ENCODE data around the gene KRTAP4-3. TPM values are rescaled to one million over a fixed set of nuclear protein-coding genes. Genes with fewer than 3 reads are reported as not detected.

The KRTAP4-3 gene
- total and polyA plus RNA-seq, 2 donors from 2014 or later = not detected

DNA sequence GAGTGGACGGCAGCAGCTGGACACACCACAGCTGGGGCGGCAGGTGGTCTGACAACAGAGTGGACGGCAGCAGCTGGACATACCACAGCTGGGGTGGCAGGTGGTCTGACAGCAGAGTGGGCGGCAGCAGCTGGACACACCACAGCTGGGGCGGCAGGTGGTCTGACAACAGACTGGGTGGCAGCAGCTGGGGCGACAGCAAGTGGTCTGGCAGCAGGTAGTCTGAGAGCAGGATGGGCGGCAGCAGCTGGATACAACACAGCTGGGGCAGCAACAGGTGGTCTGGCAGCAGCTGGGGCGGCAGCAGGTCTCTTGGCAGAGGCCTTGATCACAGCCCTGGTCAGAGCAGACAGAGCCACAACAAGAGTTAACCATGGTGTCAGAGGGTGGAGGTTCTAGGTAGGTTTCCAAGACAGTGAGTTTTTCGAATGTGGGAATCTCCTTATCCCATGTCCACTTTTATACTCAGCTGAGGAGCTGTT, 16.5 kb upstream of the KRTAP4-3 start, which contains the start of gene KRTAP4-1:
TSS of gene KRTAP4-1 (minus strand) at position 432 of the 482 bp plus-strand sequence. CDS start at position 375, 57 bp downstream.
- intact Hi-C loops (cut with DNase I) = no loop called here
- no peak for FAIRE-seq

DNA sequence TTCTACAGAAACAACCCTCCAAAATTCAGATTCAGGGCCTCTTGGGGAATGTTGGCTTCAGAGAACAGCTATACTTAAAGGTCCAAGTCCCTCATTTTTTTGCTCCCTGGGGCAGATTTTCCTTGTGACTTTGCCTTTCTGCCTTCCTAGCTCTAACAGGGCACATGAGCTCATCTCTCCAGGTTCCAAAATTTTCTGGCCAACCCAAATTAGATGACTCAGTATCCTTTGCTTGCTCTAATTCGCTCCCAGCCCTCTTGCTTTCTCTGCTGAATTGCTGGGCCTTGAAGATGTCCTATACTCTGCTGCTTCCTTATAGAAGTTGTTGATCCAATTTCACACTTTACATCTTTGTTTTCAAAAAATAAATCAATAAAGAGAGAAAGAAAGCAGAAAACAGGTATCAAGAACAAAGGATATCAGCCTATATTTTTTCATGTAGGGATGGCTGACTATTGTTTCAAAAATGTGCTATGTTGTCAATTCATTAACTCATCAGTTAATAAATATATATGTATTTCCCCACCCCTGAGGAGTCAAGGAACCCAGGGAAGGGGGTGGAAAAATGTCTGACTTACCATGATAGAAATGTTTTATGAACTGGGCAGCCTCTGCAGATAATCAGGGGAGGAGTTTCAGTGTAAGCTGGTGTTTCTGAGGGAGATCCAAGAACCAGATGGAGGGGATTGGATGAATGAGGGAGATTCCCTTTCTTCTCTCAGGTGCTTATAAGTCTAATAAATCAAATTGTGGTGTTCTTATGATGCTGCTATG, 11.0 kb upstream of the KRTAP4-3 start:
- Histone ChIP-seq H3K36me3 (ENCODE audit: control insufficient read depth in 2 of 3, insufficient read depth in 3 of 3, low read length in 3 of 3) (no peaks in the 10 kb centered on the region), H3K9me3 (ENCODE audit: control insufficient read depth in 2 of 3, insufficient read depth in 1 of 3, low read length in 3 of 3) (no peaks in the 10 kb centered on the region), H3K4me1 (ENCODE audit: control insufficient read depth in 2 of 3, insufficient read depth in 2 of 3, low read depth in 1 of 3, low read length in 3 of 3) (no peaks in the 10 kb centered on the region), H3K27me3 (ENCODE audit: control insufficient read depth, insufficient read depth, low read length) (no peaks in the 10 kb centered on the region), H3K4me3 (ENCODE audit: low read length in 3 of 3) (no peak overlapping the region), H3K9ac (ENCODE audit: low read length in 3 of 3) (no peak overlapping the region), H3K27ac (ENCODE audit: low read depth in 2 of 2, low read length in 2 of 2) (no peak overlapping the region)
- DNase-seq = no peak
- no peak for FAIRE-seq
- TF ChIP-seq, protein P1, sequence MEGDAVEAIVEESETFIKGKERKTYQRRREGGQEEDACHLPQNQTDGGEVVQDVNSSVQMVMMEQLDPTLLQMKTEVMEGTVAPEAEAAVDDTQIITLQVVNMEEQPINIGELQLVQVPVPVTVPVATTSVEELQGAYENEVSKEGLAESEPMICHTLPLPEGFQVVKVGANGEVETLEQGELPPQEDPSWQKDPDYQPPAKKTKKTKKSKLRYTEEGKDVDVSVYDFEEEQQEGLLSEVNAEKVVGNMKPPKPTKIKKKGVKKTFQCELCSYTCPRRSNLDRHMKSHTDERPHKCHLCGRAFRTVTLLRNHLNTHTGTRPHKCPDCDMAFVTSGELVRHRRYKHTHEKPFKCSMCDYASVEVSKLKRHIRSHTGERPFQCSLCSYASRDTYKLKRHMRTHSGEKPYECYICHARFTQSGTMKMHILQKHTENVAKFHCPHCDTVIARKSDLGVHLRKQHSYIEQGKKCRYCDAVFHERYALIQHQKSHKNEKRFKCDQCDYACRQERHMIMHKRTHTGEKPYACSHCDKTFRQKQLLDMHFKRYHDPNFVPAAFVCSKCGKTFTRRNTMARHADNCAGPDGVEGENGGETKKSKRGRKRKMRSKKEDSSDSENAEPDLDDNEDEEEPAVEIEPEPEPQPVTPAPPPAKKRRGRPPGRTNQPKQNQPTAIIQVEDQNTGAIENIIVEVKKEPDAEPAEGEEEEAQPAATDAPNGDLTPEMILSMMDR (IDR thresholded peaks at IDR 0.05; ENCODE audit: borderline replicate concordance, extremely low read depth, insufficient read depth) = no peak
- intact Hi-C loops (cut with DNase I) = no loop called here

More for the DNA sequence above, 16.5 kb upstream of the KRTAP4-3 start, which contains the start of gene KRTAP4-1:
- Histone ChIP-seq H3K27me3 (ENCODE audit: control insufficient read depth, insufficient read depth, low read length) (no peaks in the 10 kb centered on the region), H3K4me3 (ENCODE audit: low read length in 3 of 3) (no peak within 1 kb of the TSS), H3K9me3 (ENCODE audit: control insufficient read depth in 2 of 3, insufficient read depth in 1 of 3, low read length in 3 of 3) (no peaks in the 10 kb centered on the region), H3K9ac (ENCODE audit: low read length in 3 of 3) (no peak within 1 kb of the TSS), H3K4me1 (ENCODE audit: control insufficient read depth in 2 of 3, insufficient read depth in 2 of 3, low read depth in 1 of 3, low read length in 3 of 3) (no peaks in the 10 kb centered on the region), H3K27ac (ENCODE audit: low read depth in 2 of 2, low read length in 2 of 2) (no peak within 1 kb of the TSS), H3K36me3 (ENCODE audit: control insufficient read depth in 2 of 3, insufficient read depth in 3 of 3, low read length in 3 of 3) (no peaks in the 10 kb centered on the region)
- TF ChIP-seq, protein P1 (IDR thresholded peaks at IDR 0.05; ENCODE audit: borderline replicate concordance, extremely low read depth, insufficient read depth) = no peak
- DNase-seq = no peak

DNA sequence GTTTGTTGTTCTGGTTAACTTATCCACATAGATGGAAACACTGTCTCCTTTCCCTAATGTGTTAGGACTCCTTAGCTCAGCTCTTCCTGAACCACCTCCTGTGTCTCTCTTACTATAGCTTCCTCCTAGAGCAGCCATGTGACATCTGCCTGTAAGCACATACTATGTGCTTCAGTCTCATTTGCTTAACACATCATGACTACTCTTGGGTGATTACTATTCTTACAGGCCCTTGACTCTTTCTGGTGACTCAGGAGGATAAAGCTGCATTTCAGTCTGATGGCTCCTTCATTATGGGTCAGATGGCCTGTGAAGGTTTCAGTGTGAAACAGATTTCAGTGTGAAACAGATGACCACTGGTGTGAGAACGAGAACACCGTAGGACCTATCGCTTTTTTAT, 10.3 kb upstream of the KRTAP4-3 start:
- no peak overlapping the region for H3K27ac ChIP-seq (ENCODE audit: low read depth in 2 of 2, low read length in 2 of 2)
- H3K9me3 ChIP-seq (ENCODE audit: control insufficient read depth in 2 of 3, insufficient read depth in 1 of 3, low read length in 3 of 3) = no peaks in the 10 kb centered on the region
- no peak overlapping the region for H3K4me3 ChIP-seq (ENCODE audit: low read length in 3 of 3)
- TF ChIP-seq, protein P1 (IDR thresholded peaks at IDR 0.05; ENCODE audit: borderline replicate concordance, extremely low read depth, insufficient read depth) = no peak
- H3K9ac ChIP-seq (ENCODE audit: low read length in 3 of 3) = no peak overlapping the region
- FAIRE-seq (no peak), DNase-seq (no peak)
- H3K4me1 ChIP-seq (ENCODE audit: control insufficient read depth in 2 of 3, insufficient read depth in 2 of 3, low read depth in 1 of 3, low read length in 3 of 3) = no peaks in the 10 kb centered on the region
- H3K36me3 ChIP-seq (ENCODE audit: control insufficient read depth in 2 of 3, insufficient read depth in 3 of 3, low read length in 3 of 3) = no peaks in the 10 kb centered on the region
- intact Hi-C loops (cut with DNase I) = no loop called here
- H3K27me3 ChIP-seq (ENCODE audit: control insufficient read depth, insufficient read depth, low read length) = no peaks in the 10 kb centered on the region
